ENCODE results near the gene SHC1.

GRCh38 chr1:154956544-154956941 is 14.0 kb downstream of the SHC1 start:
- no peak for TF ChIP-seq GATA2 (IDR thresholded peaks at IDR 0.05; ENCODE audit: low read depth, low read length)
- no peak for TF ChIP-seq GATA3 (IDR thresholded peaks at IDR 0.05; ENCODE audit: low read depth, low read length)

Measured in SH-SY5Y (cell line).